HCT116 (cell line): ENCODE results near the gene TFAP2B. TPM values are rescaled to one million over a fixed set of nuclear protein-coding genes. Genes with fewer than 3 reads are reported as not detected.

Source experiments
- ATAC-seq: fragments of 200-7000 bp; cut with Tn5 transposase; 2 replicates; pipeline ENCODE4 v1.9.1; 2020; ENCODE audit warnings: mild to moderate bottlenecking, moderate library complexity
- BruUV-seq: library from RNA; stranded (reverse); fragments of 400-500 nt; replicated peaks from 2 replicates; lab custom pipeline; 2021; lab: Mats Ljungman, UMichigan
- CTCF ChIA-PET: fragments of 300-600 bp; sonication (Branson Sonifier 250); formaldehyde crosslinking; loops from one replicate; lab custom pipeline; 2021; ENCODE audit warnings: antibody characterized with exemption; lab: Charles Lee
- POLR2A ChIA-PET: fragments of 300-600, 350-600 bp; sonication (Branson Sonifier 250); formaldehyde crosslinking; loops from one replicate; lab custom pipeline; 2021; ENCODE audit warnings: antibody characterized with exemption; lab: Charles Lee
- RAD21 ChIA-PET, 2 experiments: fragments of 300-600 bp; sonication (Branson Sonifier 250); formaldehyde crosslinking; loops; one replicate each; lab custom pipeline; 2023; ENCODE audit warnings: low total read pairs in 2 of 2; ENCODE audit not compliant: uncharacterized antibody in 2 of 2, unreplicated experiment in 2 of 2, low non-redundant PET in 1 of 2; lab: Charles Lee
- DNase-seq: peaks from one replicate; pipeline ENCODE4 v3.0.0-alpha.2; 2010; ENCODE audit warnings: low read depth, low spot score
- H2AFZ ChIP-seq: fragments of 200-600 bp; shearing (Covaris generic), sonication (generic); 2 replicates; pipeline ENCODE4 v1.6.1; 2017; ENCODE audit warnings: low read depth, mixed run types, mixed read lengths, antibody characterized with exemption, low read length; ENCODE audit not compliant: poor library complexity, severe bottlenecking
- H3K27ac ChIP-seq: 2 replicates; pipeline ENCODE4 v1.5.1; 2012; ENCODE audit warnings: low read depth, low read length
- H3K27me3 ChIP-seq: fragments of 200-600 bp; sonication (generic); 2 replicates; pipeline ENCODE4 v1.6.1; 2016; ENCODE audit warnings: mixed run types, low read length, mixed read lengths; ENCODE audit not compliant: insufficient read depth
- H3K36me3 ChIP-seq, 2 experiments: fragments of 200-500 bp in 1 of 2; fragments of 200-600 bp in 1 of 2; sonication (Bioruptor generic) in 1 of 2; sonication (generic) in 1 of 2; 2 replicates each; pipeline versions ENCODE4 v1.5.1 to v1.6.1; 2014 to 2016; ENCODE audit warnings: low read length in 2 of 2, inconsistent platforms in 1 of 2, mixed read lengths in 1 of 2, mixed run types in 1 of 2; ENCODE audit not compliant: insufficient read depth in 2 of 2, control insufficient read depth in 1 of 2
- H3K4me1 ChIP-seq, 2 experiments: fragments of 200-600 bp in 1 of 2; sonication (generic) in 1 of 2; 2 replicates each; pipeline versions ENCODE4 v1.5.1 to v1.6.1; 2012 to 2017; ENCODE audit warnings: low read length in 2 of 2, inconsistent platforms in 1 of 2, mild to moderate bottlenecking in 1 of 2, mixed read lengths in 1 of 2, mixed run types in 1 of 2, moderate library complexity in 1 of 2; ENCODE audit not compliant: insufficient read depth in 2 of 2, control insufficient read depth in 1 of 2
- H3K4me2 ChIP-seq: fragments of 200-600 bp; sonication (generic); 2 replicates; pipeline ENCODE4 v1.6.1; 2017; ENCODE audit warnings: mixed run types, low read length, mixed read lengths
- H3K4me3 ChIP-seq, 2 experiments: fragments of 200-600 bp in 1 of 2; sonication (generic) in 1 of 2; replicated peaks in 1 of 2; 2 replicates each; pipeline ENCODE4 v1.5.1; 2011 to 2016; ENCODE audit warnings: low read length in 2 of 2, control low read depth in 1 of 2, low read depth in 1 of 2, mild to moderate bottlenecking in 1 of 2, mixed read lengths in 1 of 2, mixed run types in 1 of 2
- H3K79me2 ChIP-seq: fragments of 200-600 bp; sonication (generic); 2 replicates; pipeline ENCODE4 v1.6.1; 2017; ENCODE audit warnings: mild to moderate bottlenecking, mixed run types, low read length, moderate library complexity, mixed read lengths; ENCODE audit not compliant: insufficient read depth
- H3K9ac ChIP-seq: fragments of 200-600 bp; sonication (generic); 2 replicates; pipeline ENCODE4 v1.6.1; 2016; ENCODE audit warnings: low read length, mixed read lengths
- H3K9me2 ChIP-seq: fragments of 200-600 bp; sonication (generic), shearing (Covaris generic); 2 replicates; pipeline ENCODE4 v1.6.1; 2017; ENCODE audit warnings: mixed run types, mild to moderate bottlenecking, moderate library complexity; ENCODE audit not compliant: insufficient read depth
- H3K9me3 ChIP-seq, 2 experiments: fragments of 200-500 bp in 1 of 2; fragments of 200-600 bp in 1 of 2; sonication (Bioruptor generic) in 1 of 2; sonication (generic) in 1 of 2; 2 replicates each; pipeline ENCODE4 v1.6.1; 2014 to 2017; ENCODE audit warnings: low read length in 2 of 2, mixed read lengths in 2 of 2, inconsistent platforms in 1 of 2, low read depth in 1 of 2, mild to moderate bottlenecking in 1 of 2, mixed run types in 1 of 2, moderate library complexity in 1 of 2; ENCODE audit not compliant: control insufficient read depth in 1 of 2, insufficient read depth in 1 of 2
- H4K20me1 ChIP-seq: fragments of 200-600 bp; sonication (generic), shearing (Covaris generic); 2 replicates; pipeline ENCODE4 v1.6.1; 2017; ENCODE audit warnings: mixed run types, mild to moderate bottlenecking, moderate library complexity; ENCODE audit not compliant: insufficient read depth
- CBX3 ChIP-seq: IDR thresholded peaks from 2 replicates; pipeline ENCODE4 v1.6.1; 2012; ENCODE audit warnings: low read depth
- CEBPB ChIP-seq: IDR thresholded peaks from 2 replicates; pipeline ENCODE4 v1.6.1; 2012; ENCODE audit warnings: low read depth
- CTCF ChIP-seq, 3 experiments: fragments of 200-600 bp in 1 of 3; sonication (generic) in 1 of 3; IDR thresholded peaks in 2 of 3; conservative IDR thresholded peaks in 1 of 3; 2 replicates each; pipeline ENCODE4 v1.5.1; 2012 to 2017; ENCODE audit warnings: low read depth in 2 of 3, low read length in 2 of 3, antibody characterized with exemption in 1 of 3, borderline replicate concordance in 1 of 3, control low read depth in 1 of 3, mild to moderate bottlenecking in 1 of 3, mixed read lengths in 1 of 3, mixed run types in 1 of 3, moderate library complexity in 1 of 3; ENCODE audit not compliant: insufficient read depth in 1 of 3
- EGR1 ChIP-seq: IDR thresholded peaks from 2 replicates; pipeline ENCODE4 v1.6.1; 2012; ENCODE audit warnings: low read depth
- ELF1 ChIP-seq: IDR thresholded peaks from 2 replicates; pipeline ENCODE4 v1.6.1; 2012; ENCODE audit warnings: low read depth, borderline replicate concordance
- EZH2 ChIP-seq: fragments of 200-600 bp; sonication (generic); IDR thresholded peaks from 2 replicates; pipeline ENCODE4 v1.6.1; 2017; ENCODE audit warnings: antibody characterized with exemption, mixed run types
- EZH2phosphoT487 ChIP-seq: fragments of 200-600 bp; IDR thresholded peaks from 2 replicates; pipeline ENCODE4 v1.6.1; 2018; ENCODE audit warnings: antibody characterized with exemption, borderline replicate concordance
- FOSL1 ChIP-seq: IDR thresholded peaks from 2 replicates; pipeline ENCODE4 v1.6.1; 2012; ENCODE audit warnings: low read depth
- JUND ChIP-seq: IDR thresholded peaks from 2 replicates; pipeline ENCODE4 v1.6.1; 2012
- POLR2A ChIP-seq: IDR thresholded peaks from 2 replicates; pipeline ENCODE4 v1.7.0; 2011; ENCODE audit warnings: borderline replicate concordance; ENCODE audit not compliant: insufficient read depth, insufficient read length; ENCODE audit errors: extremely low read depth
- POLR2AphosphoS5 ChIP-seq: IDR thresholded peaks from 2 replicates; pipeline ENCODE4 v1.6.1; 2011; ENCODE audit warnings: mild to moderate bottlenecking, low read depth, low read length, moderate library complexity
- RAD21 ChIP-seq: IDR thresholded peaks from 2 replicates; pipeline ENCODE4 v1.6.1; 2012; ENCODE audit warnings: low read depth, mild to moderate bottlenecking
- REST ChIP-seq: IDR thresholded peaks from 2 replicates; pipeline ENCODE4 v1.6.1; 2012; ENCODE audit warnings: low read depth
- SIN3A ChIP-seq: IDR thresholded peaks from 2 replicates; pipeline ENCODE4 v1.6.1; 2012; ENCODE audit warnings: low read depth
- SP1 ChIP-seq: IDR thresholded peaks from 2 replicates; pipeline ENCODE4 v1.6.1; 2012; ENCODE audit warnings: low read depth
- TCF7L2 ChIP-seq: IDR thresholded peaks from 2 replicates; pipeline ENCODE4 v1.7.0; 2011; ENCODE audit warnings: borderline replicate concordance, inconsistent platforms; ENCODE audit not compliant: insufficient read depth, insufficient read length; ENCODE audit errors: extremely low read depth
- ZFX ChIP-seq: fragments of 450-650 bp; IDR thresholded peaks from 2 replicates; pipeline ENCODE4 v1.6.1; 2017
- ZNF274 ChIP-seq: fragments of 200-500 bp; sonication (Bioruptor generic); IDR thresholded peaks from 2 replicates; pipeline ENCODE4 v1.6.1; 2014; ENCODE audit warnings: mild to moderate bottlenecking, low read depth, low read length, inconsistent platforms
- intact Hi-C: fragments of 100-400 bp; cut with micrococcal nuclease; formaldehyde crosslinking; loops from 2 replicates; pipeline ENCODE4 v1.10.0; 2022
- total RNA-seq: library from RNA; stranded (reverse); gene quantifications from one replicate; pipeline ENCODE4 v1.2.1, GENCODE V29; 2021; ENCODE audit not compliant: unreplicated experiment
- TF ChIP-seq, protein P1 (sequence below): IDR thresholded peaks from 2 replicates; pipeline ENCODE4 v1.6.1; 2011; ENCODE audit warnings: mild to moderate bottlenecking, low read length, moderate library complexity; ENCODE audit not compliant: insufficient replicate concordance; ENCODE audit errors: extremely low read depth

Gene TFAP2B
- total RNA-seq, 1 experiment from 2014 or later, result not detected

DNA sequence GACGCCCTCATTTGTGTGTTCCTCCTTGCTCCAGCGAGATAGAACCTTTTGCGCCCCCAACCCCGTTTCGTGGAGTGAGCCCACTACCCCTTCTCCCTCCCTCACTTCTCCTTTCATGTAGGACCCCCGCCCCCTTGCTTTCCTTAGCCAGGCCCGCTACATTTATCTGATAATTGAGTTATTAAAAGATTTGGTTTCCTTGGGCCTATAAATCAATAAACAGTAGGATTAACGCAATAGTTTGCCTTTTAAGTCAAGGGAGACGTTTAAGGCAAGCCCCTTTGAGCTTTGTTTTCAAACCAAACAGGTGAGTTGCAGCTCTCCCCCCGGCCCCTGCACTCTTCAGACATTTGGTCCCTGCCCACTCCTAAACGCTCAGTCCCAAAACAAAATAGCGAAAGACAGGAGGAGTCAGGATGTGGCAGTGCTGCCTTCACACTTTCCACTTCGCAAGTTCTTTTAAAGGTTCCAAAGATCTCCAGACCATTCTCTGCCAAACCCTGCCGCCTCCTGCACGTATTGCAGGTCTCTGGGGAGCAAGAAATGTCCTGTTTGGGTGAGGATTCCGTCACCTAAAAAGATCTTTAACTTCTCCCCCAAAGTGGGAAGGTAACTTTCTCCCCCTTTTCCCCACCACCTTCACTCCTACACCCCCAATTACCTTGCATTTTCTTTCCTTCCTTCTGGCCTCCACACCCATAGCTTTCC, 27.6 kb downstream of the TFAP2B start:
- CTCF ChIA-PET, result no interaction called here
- H3K79me2 ChIP-seq, result no peaks in the 10 kb centered on the region
- no peaks in the 10 kb centered on the region for H3K27me3 ChIP-seq
- no peak overlapping the region for H2AFZ ChIP-seq
- POLR2A ChIA-PET, result no interaction called here
- H3K9me2 ChIP-seq, result no peaks in the 10 kb centered on the region
- H3K4me2 ChIP-seq, result no peak overlapping the region
- ATAC-seq, result no peak
- TF ChIP-seq SP1 (no peak), EZH2phosphoT487 (no peak), FOSL1 (no peak), REST (no peak), EZH2 (no peak), ZFX (no peak), CBX3 (no peak), CEBPB (no peak), TCF7L2 (no peak), SIN3A (no peak), POLR2AphosphoS5 (no peak), CTCF (IDR thresholded peaks at IDR 0.05 in 2 of 3, conservative IDR thresholded peaks at IDR 0.05 in 1 of 3; ENCODE audit: borderline replicate concordance in 1 of 3, insufficient read depth in 1 of 3, low read depth in 2 of 3, low read length in 2 of 3) (no peak), POLR2A (no peak), RAD21 (no peak), EGR1 (no peak), ZNF274 (no peak), JUND (no peak), ELF1 (no peak)
- TF ChIP-seq, protein P1, sequence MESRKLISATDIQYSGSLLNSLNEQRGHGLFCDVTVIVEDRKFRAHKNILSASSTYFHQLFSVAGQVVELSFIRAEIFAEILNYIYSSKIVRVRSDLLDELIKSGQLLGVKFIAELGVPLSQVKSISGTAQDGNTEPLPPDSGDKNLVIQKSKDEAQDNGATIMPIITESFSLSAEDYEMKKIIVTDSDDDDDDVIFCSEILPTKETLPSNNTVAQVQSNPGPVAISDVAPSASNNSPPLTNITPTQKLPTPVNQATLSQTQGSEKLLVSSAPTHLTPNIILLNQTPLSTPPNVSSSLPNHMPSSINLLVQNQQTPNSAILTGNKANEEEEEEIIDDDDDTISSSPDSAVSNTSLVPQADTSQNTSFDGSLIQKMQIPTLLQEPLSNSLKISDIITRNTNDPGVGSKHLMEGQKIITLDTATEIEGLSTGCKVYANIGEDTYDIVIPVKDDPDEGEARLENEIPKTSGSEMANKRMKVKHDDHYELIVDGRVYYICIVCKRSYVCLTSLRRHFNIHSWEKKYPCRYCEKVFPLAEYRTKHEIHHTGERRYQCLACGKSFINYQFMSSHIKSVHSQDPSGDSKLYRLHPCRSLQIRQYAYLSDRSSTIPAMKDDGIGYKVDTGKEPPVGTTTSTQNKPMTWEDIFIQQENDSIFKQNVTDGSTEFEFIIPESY, result no peak
- TF ChIP-seq, all 23 proteins: peak for 0
- Histone ChIP-seq H3K4me1 (no peaks in the 10 kb centered on the region), H3K9ac (no peak overlapping the region), H4K20me1 (no peaks in the 10 kb centered on the region), H3K36me3 (no peaks in the 10 kb centered on the region), H3K9me3 (peaks cover 4 to 7% of the 10 kb centered on the region in 2 experiments; a peak in 2 of 4 replicates), H3K27ac (no peak overlapping the region), H3K4me3 (no peak overlapping the region)
- no peak for DNase-seq
- RAD21 ChIA-PET, result no interaction called here
- BruUV-seq, result no TSS peak
- intact Hi-C loops, result no loop called here
